ENCODE data around the gene PLAAT3.
"Not testable (repeated sequence)": the region's sequence is repeated elsewhere in the genome, so short reads cannot be mapped to it uniquely, and the experiment has no call there.

- not testable (repeated sequence) for TF ChIP-seq CTCF (IDR thresholded peaks at IDR 0.05; ENCODE audit: control extremely low read depth in 1 of 3, insufficient read depth in 1 of 3, low read depth in 1 of 3, low read length in 3 of 3); SP2 (IDR thresholded peaks at IDR 0.05; ENCODE audit: low read length); ZNF274 (IDR thresholded peaks at IDR 0.05; ENCODE audit: borderline replicate concordance, extremely low read depth, low read length); TAF1 (IDR thresholded peaks at IDR 0.05; ENCODE audit: low read depth, low read length)
Measured at GRCh38 chr11:63550156-63550700, 64.0 kb downstream of the PLAAT3 start.
